ENCODE measurements around the gene RAP1GAP2.

DNA sequence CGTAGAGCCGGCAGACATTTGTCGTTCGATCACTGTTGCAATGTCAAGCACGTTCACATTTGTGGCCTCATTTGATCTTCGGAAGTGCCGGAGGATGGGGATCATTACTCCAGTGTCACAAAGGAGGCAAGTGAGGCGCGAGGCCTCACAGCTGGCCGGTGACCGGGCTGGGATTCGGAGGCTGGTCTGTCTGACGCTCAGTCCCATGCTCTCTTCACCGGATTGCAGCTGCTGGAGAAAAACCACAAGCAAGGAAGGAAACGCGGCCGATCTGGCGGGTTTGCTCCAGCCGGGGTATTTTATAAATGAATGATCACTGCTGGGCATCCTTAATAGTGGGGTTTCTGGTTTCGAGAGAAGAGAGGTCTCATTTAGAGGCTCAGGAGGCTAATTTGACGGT is 139.4 kb downstream of the RAP1GAP2 start:
- TF ChIP-seq, protein P1, sequence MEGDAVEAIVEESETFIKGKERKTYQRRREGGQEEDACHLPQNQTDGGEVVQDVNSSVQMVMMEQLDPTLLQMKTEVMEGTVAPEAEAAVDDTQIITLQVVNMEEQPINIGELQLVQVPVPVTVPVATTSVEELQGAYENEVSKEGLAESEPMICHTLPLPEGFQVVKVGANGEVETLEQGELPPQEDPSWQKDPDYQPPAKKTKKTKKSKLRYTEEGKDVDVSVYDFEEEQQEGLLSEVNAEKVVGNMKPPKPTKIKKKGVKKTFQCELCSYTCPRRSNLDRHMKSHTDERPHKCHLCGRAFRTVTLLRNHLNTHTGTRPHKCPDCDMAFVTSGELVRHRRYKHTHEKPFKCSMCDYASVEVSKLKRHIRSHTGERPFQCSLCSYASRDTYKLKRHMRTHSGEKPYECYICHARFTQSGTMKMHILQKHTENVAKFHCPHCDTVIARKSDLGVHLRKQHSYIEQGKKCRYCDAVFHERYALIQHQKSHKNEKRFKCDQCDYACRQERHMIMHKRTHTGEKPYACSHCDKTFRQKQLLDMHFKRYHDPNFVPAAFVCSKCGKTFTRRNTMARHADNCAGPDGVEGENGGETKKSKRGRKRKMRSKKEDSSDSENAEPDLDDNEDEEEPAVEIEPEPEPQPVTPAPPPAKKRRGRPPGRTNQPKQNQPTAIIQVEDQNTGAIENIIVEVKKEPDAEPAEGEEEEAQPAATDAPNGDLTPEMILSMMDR (IDR thresholded peaks at IDR 0.05; ENCODE audit: low read depth, low read length, poor library complexity, severe bottlenecking), result no peak
- no peak for TF ChIP-seq EZH2phosphoT487 (IDR thresholded peaks at IDR 0.05; ENCODE audit: borderline replicate concordance, low read length)

Data from DOHH2 (cell line).